Activated CD4-positive, alpha-beta T cell treated with anti-CD3 and anti-CD28 coated beads for 4 hours (primary cell): Measurements from ENCODE around the gene C3orf22.

Source experiments
- DNase-seq, 2 donors: peaks; one replicate each; pipeline ENCODE4 v3.0.0-alpha.2; 2020

The C3orf22 gene

GRCh38 chr3:126556637-126557414 lies 1.9 kb downstream of the C3orf22 start:
- no peak for DNase-seq

- no peak for DNase-seq
These were observed 2.7 kb downstream of the C3orf22 start for GRCh38 chr3:126555795-126556636.

DNA sequence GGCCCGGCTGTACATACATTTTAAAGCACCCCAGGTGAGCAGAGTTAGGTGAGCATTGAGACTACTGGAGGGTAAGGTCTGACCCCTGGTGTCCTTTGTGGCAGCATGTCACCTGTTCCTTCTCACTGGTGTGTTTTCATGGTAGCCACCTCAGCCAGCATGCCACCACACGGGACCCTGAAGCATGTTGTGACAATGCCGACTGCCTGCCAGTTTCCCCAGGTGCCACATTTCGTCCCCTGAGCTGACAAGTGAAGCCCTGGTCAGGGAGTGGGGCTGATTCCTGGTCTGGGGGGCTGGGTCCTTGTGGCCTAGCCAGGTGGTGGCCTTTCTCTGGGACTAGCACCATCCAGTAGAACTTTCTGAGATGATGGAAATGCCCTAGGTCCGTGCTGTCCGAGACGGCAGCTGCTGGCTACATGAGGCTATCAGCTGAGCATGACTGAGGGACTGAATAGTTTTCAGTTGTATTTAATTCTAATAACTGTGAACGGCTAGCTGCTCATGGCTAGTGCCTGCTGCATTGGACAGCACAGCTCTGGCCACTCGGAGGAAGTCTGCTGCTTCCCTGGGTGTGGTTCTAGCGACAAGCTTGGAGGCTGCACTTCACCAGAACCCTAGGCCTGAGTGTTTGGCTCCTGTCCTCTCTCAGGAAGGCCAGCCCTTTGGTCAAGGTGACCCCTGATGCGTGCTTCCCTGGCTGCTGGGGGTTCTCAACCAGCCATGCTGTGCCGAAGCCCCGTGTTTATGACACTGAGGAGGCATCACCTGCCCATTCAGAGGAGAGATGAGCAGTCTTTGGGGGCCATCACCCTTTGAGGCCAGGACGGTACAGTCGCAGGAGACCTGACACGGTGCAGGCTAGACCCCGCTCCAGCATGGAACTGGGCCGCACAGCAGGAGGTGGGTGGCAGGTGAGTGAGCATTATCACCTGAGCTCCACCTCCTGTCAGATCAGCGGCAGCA lies 3.9 kb downstream of the C3orf22 start:
- DNase-seq: no peak

DNA sequence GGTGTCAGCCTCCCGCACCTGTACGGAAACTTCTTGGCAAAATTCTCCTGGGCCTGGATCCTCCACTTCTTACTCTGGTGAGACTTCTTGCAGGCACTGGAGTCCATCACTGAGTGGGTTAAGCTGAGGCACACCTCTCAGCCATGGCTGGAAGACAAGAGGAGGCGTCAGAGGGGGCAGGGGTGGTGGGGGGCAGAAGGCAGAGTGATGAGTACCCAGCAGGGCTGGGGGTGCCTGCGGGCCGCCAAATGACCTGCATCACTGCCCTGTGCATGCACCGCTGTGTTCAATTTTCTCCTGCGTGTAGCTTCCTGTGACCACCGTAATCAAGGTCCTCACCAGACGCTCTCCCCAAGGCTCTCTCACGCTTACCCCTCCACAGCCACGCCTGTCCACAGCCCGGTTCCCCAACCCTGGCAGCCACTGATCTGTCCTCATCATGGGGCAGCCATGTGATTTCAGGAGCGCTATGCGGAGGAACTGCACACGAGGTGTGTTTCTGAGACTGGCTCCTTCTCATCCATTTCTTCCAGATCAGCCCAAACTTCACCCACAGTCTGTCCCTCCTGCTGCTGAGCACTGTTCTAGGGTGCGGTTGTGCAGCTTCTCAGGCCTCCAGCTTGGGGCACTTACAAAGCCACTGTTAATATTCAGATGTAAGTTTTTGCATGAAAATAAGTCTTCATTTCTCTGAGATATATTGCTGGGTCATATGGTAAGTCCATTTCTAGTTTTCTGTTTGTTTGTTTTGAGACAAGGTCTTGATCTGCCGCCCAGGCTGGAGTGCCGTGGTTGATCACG lies 5.2 kb downstream of the C3orf22 start:
- DNase-seq: no peak

GRCh38 chr3:126552688-126553283 lies 5.9 kb downstream of the C3orf22 start:
- no peak for DNase-seq

DNA sequence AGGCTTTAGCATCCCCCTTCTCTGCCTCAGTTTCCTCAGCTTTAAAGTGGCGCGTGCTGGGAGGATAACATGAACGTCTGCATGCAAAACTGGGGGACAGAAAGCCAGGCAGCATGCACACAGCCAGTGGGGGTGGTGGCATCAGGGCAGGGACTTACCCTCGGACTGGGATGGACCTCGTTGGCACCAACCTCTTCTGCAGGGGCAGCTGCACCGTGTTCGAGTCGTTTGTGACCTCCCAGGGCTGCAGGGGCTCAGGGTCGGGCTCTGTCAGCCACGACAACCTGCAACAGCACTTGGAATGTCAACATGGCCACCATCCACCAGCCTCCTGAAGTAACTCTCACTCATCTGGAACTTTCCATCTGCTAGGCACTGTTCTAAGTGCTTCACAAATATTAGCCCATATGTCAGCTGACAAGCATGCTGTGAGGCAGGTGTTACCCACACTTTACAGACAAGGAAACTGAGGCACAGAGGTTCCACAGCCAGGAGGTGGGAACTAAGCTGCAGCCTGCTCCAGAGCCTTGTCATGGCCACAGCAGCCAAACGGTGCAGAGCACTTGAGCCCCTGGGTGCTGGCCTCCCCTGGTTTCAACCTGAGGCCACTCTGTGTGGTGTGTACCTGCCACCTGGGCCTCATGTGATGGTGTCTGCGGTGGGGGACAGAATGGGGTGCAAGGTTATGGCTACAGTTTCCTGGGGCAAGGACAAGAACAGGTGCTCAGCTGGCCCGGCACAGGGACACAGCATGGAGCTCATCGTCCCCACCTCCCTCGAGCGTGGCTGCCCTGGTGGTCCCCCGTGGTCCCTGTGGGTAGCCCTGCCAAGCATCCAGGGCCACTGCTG lies 6.7 kb downstream of the C3orf22 start:
- DNase-seq: no peak

DNA sequence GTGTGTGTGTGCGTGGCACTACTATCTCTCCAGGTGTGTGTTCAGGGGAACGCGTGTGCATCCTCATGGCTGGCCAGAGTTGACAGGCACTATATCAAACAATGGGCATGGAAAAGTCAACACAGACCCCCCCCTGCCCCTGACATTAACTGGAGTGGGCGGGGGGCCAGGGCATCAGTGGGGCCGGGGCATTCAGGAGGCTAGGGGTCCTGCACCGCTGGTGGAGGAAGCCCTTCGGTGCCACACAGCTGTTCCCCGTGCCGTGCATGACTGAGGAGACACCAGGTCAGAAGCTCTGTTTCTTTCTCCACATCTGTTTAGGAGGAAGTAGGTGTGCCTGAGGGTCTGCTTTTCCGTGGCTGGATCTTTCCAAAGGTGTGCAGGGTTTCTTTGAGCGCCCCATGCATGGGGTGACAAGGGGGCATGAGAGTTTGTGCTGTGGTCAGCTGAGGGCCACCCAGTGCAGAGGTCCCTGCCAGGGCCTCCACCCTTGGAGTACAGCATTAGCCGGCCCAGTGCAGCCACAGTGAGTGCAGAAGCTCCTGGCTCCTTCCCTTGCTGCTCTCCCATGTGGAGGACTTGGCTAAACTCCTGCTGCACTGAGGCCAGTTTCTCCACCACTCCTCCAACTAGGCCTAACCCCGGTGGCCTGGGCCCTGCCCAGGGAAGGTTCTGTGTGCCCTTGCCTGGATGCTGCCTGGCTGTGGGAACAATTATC lies 7.5 kb downstream of the C3orf22 start:
- DNase-seq: no peak

- no peak for DNase-seq
These were observed 8.2 kb downstream of the C3orf22 start for GRCh38 chr3:126550488-126551051.

DNA sequence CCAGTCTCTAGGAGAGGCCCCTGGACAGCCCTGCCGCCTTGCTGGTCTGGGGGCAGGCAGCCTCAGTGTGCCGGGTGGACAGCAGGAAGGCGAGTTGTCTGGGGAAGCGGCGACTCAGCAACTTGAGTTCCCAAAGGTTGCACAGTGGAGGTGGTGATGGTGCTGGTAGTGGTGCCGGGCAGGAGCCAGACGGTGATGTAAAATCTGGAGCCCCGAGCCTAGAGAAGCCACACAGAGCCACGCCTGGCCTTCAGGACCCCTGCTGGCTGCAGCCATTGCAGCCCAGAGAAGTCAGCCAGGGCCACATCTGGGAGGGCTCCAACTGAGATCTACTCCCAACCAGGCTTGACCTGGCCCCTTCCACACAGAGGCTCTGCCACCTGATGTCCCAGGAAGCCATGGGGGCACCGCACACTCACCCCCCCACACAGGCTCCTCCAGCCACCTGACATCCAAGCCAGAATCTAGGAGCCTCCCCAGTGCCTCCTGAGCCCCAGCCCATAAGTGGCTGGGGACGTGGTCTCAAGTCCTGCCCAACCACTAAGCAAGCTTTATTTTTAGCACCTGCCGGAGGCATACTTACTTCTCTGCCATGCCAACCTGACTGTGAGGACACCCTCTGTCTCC lies 8.8 kb downstream of the C3orf22 start:
- no peak for DNase-seq

DNA sequence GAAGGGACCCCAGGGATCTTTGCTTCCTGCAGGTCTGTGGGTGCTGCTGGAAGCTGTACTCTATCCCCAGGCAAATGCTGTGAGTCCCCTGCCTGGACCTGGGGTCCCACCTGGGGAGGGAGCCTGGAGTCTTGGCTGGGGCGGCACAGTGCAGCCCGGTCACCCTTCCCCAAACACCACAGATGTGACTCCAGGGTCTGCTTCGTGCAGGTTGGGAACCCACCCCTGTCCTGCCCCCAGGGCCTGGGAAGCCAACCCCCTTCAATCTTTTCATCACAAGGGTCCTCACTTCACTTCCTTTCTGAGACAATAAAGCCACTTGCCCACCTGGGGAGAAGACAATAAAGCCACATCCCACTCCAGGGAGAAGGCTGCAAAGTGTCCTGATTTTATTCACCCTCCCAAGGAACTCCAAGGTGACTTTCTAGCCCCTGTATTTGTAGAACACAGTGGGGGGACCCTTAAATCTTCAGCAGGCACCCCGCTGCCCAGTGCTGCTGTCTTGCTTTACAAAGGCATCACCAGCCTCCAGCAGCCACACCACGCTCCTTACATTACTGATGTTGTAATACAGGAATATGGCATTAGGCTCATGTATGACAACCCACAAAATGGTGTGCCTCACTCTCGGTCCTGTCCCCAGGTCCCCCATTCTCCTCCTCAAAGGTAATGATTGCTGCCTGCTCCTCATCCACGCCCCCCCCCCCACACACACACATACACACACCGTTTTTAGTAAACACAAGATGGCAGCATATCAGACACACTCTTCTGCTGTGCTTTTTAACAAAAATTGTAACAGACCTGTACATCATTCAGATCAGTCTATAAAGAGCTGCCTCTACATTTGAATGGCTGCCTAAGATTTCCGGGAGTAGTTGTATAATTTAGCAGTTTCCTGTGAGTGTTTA lies 9.9 kb downstream of the C3orf22 start:
- no peak for DNase-seq

DNA sequence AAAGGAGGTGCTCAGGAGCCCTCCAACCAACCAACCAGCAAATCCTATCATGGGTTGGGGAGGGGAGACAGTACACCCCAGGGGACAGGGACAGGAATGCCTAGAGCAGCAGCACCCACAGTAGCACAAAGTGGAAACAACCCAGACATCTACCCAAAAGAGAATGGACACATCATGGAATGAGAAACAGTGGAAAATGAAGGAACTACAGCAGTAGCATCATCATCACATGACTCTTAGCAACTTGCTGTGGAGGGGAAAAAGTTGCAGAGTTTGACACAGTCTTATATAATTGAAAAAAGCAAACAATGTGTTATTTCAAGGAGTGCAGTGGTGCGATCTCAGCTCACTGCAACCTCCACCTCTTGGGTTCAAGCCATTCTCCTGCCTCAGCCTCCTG lies 11.0 kb downstream of the C3orf22 start:
- no peak for DNase-seq

DNA sequence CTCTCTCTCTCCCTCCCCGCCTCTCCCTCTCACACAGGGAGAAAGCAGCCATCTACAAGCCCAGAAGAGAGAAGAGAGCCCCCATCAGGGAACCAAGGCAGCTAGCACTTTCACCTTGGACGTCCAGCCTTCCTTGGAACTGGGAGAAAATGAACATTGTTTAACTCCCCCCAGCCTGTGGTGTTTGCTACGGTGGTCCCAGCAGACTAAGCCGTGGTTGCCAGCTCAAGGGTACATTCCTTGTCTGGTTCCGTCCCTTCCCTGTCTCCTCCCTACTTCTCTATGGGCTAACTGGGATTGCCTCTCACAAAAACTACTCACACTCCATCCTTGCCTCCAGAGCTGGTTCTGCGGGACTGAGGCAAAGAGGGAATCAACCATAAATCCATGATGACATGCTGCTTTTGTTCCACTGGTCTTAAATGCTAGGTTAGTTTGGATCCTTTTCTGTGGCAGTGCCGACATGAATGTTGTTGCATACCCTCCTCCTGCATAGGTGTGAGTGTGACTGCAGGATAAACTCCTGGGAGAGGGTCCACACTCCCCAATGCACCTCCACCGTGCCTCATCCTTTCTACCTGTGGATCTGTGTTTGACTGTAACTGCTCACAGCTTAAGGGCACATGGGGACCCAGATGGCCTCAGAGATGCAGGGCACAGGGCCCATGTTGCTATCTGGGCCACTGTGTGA lies 12.0 kb downstream of the C3orf22 start:
- no peak for DNase-seq

- no peak for DNase-seq
These were observed 12.7 kb downstream of the C3orf22 start for GRCh38 chr3:126546013-126546412.

DNA sequence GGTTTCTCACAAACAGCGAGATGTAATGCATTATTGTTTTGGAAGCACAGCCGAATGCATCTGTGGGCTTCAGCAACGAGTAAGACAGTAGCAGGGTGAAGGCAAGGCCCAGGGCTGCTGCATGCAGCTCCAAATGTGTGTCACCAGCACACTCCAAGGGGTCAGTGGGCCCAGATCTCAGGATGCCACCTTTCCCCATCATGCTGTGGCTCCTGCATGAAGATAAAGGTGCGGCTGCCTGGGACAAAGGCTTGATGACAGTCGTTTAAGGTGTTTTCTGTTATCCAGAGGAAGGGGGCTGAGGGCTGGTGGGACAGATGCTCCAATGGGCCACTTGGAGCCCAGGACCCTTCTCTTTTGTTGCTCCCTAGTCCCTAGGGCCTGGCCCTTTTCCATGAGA lies 13.2 kb downstream of the C3orf22 start:
- DNase-seq: no peak

- no peak for DNase-seq
These were observed 14.0 kb downstream of the C3orf22 start for GRCh38 chr3:126544596-126545281.

DNA sequence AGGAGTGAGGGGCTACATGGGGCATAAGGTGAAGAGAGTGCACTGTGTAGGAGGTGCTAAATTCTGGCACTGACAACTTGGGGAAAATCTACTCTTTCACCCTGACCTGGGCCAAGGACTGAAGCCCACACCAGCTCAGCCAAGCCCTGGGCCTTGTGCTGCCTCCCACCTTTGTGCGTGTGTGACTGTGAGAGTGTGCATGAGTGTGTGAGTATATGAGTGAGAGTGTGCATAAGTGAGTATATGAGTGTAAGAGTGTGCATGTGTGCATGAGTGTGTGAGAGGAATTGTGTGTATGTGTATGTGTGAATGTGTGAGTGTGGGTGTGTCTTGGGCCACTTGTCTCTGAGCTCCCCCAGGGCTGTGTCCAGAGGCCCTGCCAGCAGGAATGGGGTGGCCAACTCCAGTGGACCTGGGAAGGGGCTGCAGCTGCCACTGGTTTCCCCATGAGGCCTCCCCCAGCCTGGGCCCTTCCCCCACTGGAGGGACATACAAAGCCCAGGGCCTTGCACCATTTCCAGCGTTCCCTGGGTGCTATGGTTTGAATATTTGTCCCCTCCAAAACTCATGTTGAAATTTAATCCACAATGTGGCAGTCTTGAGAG lies 15.2 kb downstream of the C3orf22 start:
- no peak for DNase-seq
